ENCODE data around the gene XG.

DNA sequence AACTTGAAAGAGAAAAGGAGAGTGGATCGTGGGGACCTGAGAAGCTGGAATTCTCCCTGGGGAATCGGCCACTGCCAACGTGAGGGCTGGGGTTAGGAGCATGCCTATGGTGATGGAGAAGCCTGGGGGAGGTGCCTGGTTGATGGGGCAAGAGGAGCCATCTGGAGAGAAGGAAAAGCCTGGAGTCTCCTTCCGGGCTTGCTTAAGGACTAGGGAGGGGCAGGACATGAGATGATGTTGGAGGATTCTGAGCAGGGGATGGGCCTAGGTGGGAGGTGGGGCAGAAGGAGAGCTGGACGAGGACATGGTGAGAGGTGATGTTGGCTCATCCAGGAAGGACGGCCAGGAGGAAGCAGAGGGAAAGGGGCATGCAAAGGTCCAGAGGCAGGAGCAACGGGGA lies 41.9 kb downstream of the XG start:
- TF ChIP-seq CTCF (IDR thresholded peaks at IDR 0.05; ENCODE audit: low read length): no peak
- no peak for TF ChIP-seq EZH2 (optimal IDR thresholded peaks at IDR 0.05; ENCODE audit: low read depth, low read length)
